HS-5 (cell line): Measurements from ENCODE around the gene CDH20.
A peak's percentile ranks its signal among the peaks of the same experiment; 100 is the strongest.
"Not testable (repeated sequence)": the region's sequence is repeated elsewhere in the genome, so short reads cannot be mapped to it uniquely, and the experiment has no call there.

Experiments
- DNase-seq: peaks from one replicate; pipeline ENCODE4 v3.0.0-alpha.2; 2012; ENCODE audit warnings: low read depth

The CDH20 gene

GRCh38 chr18:61348230-61348629, 15.0 kb downstream of the CDH20 start:
- DNase-seq, result no peak

- no peak for DNase-seq
These were observed 17.3 kb downstream of the CDH20 start for GRCh38 chr18:61350578-61350977.

- no peak for DNase-seq
These were observed 18.8 kb downstream of the CDH20 start for GRCh38 chr18:61352059-61352458.

- no peak for DNase-seq
These were observed 19.4 kb downstream of the CDH20 start for GRCh38 chr18:61352611-61353010.

- no peak for DNase-seq
These were observed 27.5 kb downstream of the CDH20 start for GRCh38 chr18:61360404-61361383.

GRCh38 chr18:61362511-61362910, 29.3 kb downstream of the CDH20 start:
- no peak for DNase-seq

- DNase-seq, result no peak
These were observed 31.7 kb downstream of the CDH20 start for GRCh38 chr18:61364953-61365352.

GRCh38 chr18:61368001-61368400, 34.8 kb downstream of the CDH20 start:
- DNase-seq, result no peak

- not testable (repeated sequence) for DNase-seq
These were observed 36.4 kb downstream of the CDH20 start for GRCh38 chr18:61369671-61370070.

GRCh38 chr18:61371111-61371510, 37.9 kb downstream of the CDH20 start:
- no peak for DNase-seq

GRCh38 chr18:61379827-61380226, 46.6 kb downstream of the CDH20 start:
- no peak for DNase-seq

- no peak for DNase-seq
These were observed 54.8 kb downstream of the CDH20 start for GRCh38 chr18:61388010-61388409.

- no peak for DNase-seq
These were observed 61.8 kb downstream of the CDH20 start for GRCh38 chr18:61394983-61395382.

GRCh38 chr18:61397222-61397621, 64.0 kb downstream of the CDH20 start:
- DNase-seq, result no peak

- DNase-seq, result peak; percentile 63
These were observed 65.9 kb downstream of the CDH20 start for GRCh38 chr18:61398961-61399705.

- peak; percentile 1 for DNase-seq
These were observed 66.9 kb downstream of the CDH20 start for GRCh38 chr18:61400016-61400635.

GRCh38 chr18:61400716-61401115, 67.5 kb downstream of the CDH20 start:
- DNase-seq, result peak; percentile 52

- DNase-seq, result no peak
These were observed 69.5 kb downstream of the CDH20 start for GRCh38 chr18:61402726-61403125.

- no peak for DNase-seq
These were observed 80.2 kb downstream of the CDH20 start for GRCh38 chr18:61413396-61413795.

- no peak for DNase-seq
These were observed 80.9 kb downstream of the CDH20 start for GRCh38 chr18:61414086-61414485.

GRCh38 chr18:61419763-61420162, 86.5 kb downstream of the CDH20 start:
- no peak for DNase-seq

- DNase-seq, result no peak
These were observed 87.1 kb downstream of the CDH20 start for GRCh38 chr18:61420218-61420885.
